Bronchial epithelial cell (primary cell): Measurements from ENCODE around the gene MTG1. TPM values are rescaled to one million over a fixed set of nuclear protein-coding genes. Genes with fewer than 3 reads are reported as not detected.
"Not testable (repeated sequence)": the region's sequence is repeated elsewhere in the genome, so short reads cannot be mapped to it uniquely, and the experiment has no call there.

Source experiments
- DNase-seq: peaks from one replicate; pipeline ENCODE4 v3.0.0-alpha.2; 2010; ENCODE audit warnings: low read depth
- FAIRE-seq: peaks from 2 replicates; lab custom pipeline; 2011; peaks lifted over from hg19 to GRCh38; lab: Jason Lieb, UNC
- H3K27me3 ChIP-seq: 2 replicates; pipeline ENCODE4 v1.5.1; 2011; ENCODE audit warnings: low read length; ENCODE audit not compliant: control insufficient read depth, insufficient read depth
- H3K36me3 ChIP-seq: 2 replicates; pipeline ENCODE4 v1.5.1; 2011; ENCODE audit warnings: low read length; ENCODE audit not compliant: control insufficient read depth, insufficient read depth
- H3K4me3 ChIP-seq: 2 replicates; pipeline ENCODE4 v1.5.1; 2011; ENCODE audit warnings: mild to moderate bottlenecking, low read depth, low read length, control low read depth
- CTCF ChIP-seq: IDR thresholded peaks from 2 replicates; pipeline ENCODE4 v1.5.1; 2011; ENCODE audit warnings: mild to moderate bottlenecking, moderate library complexity, low read length, control low read depth, inconsistent platforms; ENCODE audit not compliant: insufficient read depth, severe bottlenecking
- total RNA-seq: library from RNA; depleted of rRNA; stranded (reverse); fragments of >200 nt; gene quantifications from 2 replicates; pipeline ENCODE4 v1.2.1, GENCODE V29; 2014

MTG1 gene
- total RNA-seq, 1 donor from 2014 or later, result 20.5 TPM

DNA sequence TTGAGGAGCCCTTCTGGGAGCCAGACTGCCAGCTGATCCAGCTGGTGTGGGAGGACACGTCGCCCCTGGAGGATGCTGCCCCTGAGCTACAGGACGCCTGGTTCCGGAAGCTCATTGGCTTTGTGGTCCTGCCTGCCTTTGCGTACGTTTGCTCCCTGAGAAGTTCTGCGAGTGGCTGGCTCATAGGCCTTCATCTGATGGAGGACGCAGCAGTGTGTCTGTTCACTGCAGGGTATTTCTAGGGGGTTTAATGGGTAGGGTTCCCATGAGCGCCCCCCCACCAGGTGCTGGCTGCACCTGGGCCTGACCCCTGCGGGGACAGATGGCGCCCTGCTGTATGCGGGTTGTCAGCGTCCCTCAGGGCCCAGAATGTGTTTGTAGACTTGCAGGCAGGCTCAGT is 9.9 kb upstream of the MTG1 start:
- Histone ChIP-seq H3K4me3 (no peak overlapping the region), H3K36me3 (peaks cover 1% of the 10 kb centered on the region), H3K27me3 (no peaks in the 10 kb centered on the region)
- DNase-seq (no peak), FAIRE-seq (no peak)
- TF ChIP-seq CTCF, result no peak

- TF ChIP-seq CTCF, result no peak
- no peak for FAIRE-seq
- Histone ChIP-seq H3K27me3 (no peaks in the 10 kb centered on the region), H3K4me3 (no peak overlapping the region), H3K36me3 (peaks cover 1% of the 10 kb centered on the region)
- DNase-seq, result no peak
These were observed 8.7 kb upstream of the MTG1 start for GRCh38 chr10:133385214-133385613.

DNA sequence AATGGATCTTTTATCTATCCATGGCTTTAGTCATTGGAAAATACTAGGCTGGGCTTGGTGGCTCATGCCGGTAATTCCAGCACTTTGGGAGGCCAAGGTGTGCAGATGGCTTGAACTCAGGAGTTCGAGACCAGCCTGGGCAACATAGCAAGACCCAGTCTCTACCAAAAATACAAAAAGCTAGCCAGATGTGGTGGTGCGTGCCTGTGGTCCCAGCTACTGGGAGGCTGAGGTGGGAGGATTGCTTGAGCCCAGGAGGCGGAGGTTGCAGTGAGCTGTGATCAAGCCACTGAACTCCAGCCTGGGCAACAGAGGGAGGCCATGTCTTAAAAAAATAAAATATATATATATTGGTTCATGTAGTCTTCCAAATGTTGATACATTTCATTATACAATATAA is 7.0 kb upstream of the MTG1 start:
- DNase-seq, H3K27me3 ChIP-seq, H3K4me3 ChIP-seq, FAIRE-seq, H3K36me3 ChIP-seq: not testable (repeated sequence)

- Histone ChIP-seq H3K4me3 (no peak overlapping the region), H3K27me3 (no peaks in the 10 kb centered on the region), H3K36me3 (peaks cover 3% of the 10 kb centered on the region)
- no peak for TF ChIP-seq CTCF
- FAIRE-seq (no peak), DNase-seq (no peak)
These were observed 5.6 kb upstream of the MTG1 start for GRCh38 chr10:133388236-133388972.

- H3K27me3 ChIP-seq, result no peaks in the 10 kb centered on the region
- H3K36me3 ChIP-seq, result peaks cover 2% of the 10 kb centered on the region
- no peak overlapping the region for H3K4me3 ChIP-seq
- FAIRE-seq (no peak), DNase-seq (no peak)
- TF ChIP-seq CTCF, result no peak
These were observed 4.8 kb upstream of the MTG1 start for GRCh38 chr10:133388973-133389818.

- no peak for DNase-seq
- no peak overlapping the region for H3K4me3 ChIP-seq
- H3K36me3 ChIP-seq, result peaks cover 2% of the 10 kb centered on the region
- TF ChIP-seq CTCF, result no peak
- no peaks in the 10 kb centered on the region for H3K27me3 ChIP-seq
- peak; percentile 32 for FAIRE-seq
These were observed 3.2 kb upstream of the MTG1 start for GRCh38 chr10:133390597-133391248.
